Lung (tissue), 12 donors: Measurements from ENCODE around the gene PLA2G6. TPM values are rescaled to one million over a fixed set of nuclear protein-coding genes. Genes with fewer than 3 reads are reported as not detected.

Source experiments
- ATAC-seq: fragments of 200-7000 bp; cut with Tn5 transposase; one replicate; pipeline ENCODE4 v1.9.1; 2020; ENCODE audit warnings: moderate number of reproducible peaks; ENCODE audit not compliant: insufficient read depth, low FRiP score
- DNase-seq, 3 donors: peaks; one replicate each; pipeline ENCODE4 v3.0.0-alpha.2; 2013 to 2017
- H3K27ac ChIP-seq, 2 donors: one replicate each; pipeline ENCODE4 v1.5.1; 2013; ENCODE audit warnings: mild to moderate bottlenecking in 2 of 2, moderate library complexity in 2 of 2, control low read depth in 1 of 2, inconsistent platforms in 1 of 2, low read depth in 1 of 2, low read length in 1 of 2
- H3K27me3 ChIP-seq, 3 donors: one replicate each; pipeline ENCODE4 v1.5.1; 2013; ENCODE audit warnings: low read length in 2 of 3; ENCODE audit not compliant: control insufficient read depth in 3 of 3, insufficient read depth in 3 of 3
- H3K36me3 ChIP-seq, 4 donors: one replicate each; pipeline ENCODE4 v1.5.1; 2013; ENCODE audit warnings: low read length in 4 of 4, mild to moderate bottlenecking in 1 of 4, moderate library complexity in 1 of 4; ENCODE audit not compliant: control insufficient read depth in 4 of 4, insufficient read depth in 4 of 4
- H3K4me1 ChIP-seq, 5 donors: one replicate each; pipeline ENCODE4 v1.5.1; 2013; ENCODE audit warnings: low read length in 5 of 5, mild to moderate bottlenecking in 2 of 5, moderate library complexity in 1 of 5; ENCODE audit not compliant: control insufficient read depth in 5 of 5, insufficient read depth in 5 of 5
- H3K4me3 ChIP-seq: one replicate; pipeline ENCODE4 v1.5.1; 2013; ENCODE audit warnings: mild to moderate bottlenecking, control low read depth, moderate library complexity
- H3K9ac ChIP-seq, 2 donors: one replicate each; pipeline ENCODE4 v1.5.1; 2013; ENCODE audit warnings: low read length in 2 of 2, control low read depth in 1 of 2; ENCODE audit not compliant: insufficient read depth in 1 of 2
- H3K9me3 ChIP-seq, 4 donors: one replicate each; pipeline ENCODE4 v1.5.1; 2013; ENCODE audit warnings: low read length in 3 of 4, mild to moderate bottlenecking in 1 of 4, moderate library complexity in 1 of 4; ENCODE audit not compliant: control insufficient read depth in 4 of 4, insufficient read depth in 3 of 4
- whole genome bisulfite sequencing, 2 donors: extraction: QIAGEN DNeasy Blood & Tissue Kit; methylation state at CpG; one replicate each; pipeline ENCODE4 v1.1.7; 2013; 5-methylcytosine and 5-hydroxymethylcytosine counted together
- polyA plus RNA-seq, 2 donors: library from polyadenylated mRNA; stranded (reverse); fragments of 200-250 nt; gene quantifications; one replicate each; pipeline ENCODE4 v1.2.1, GENCODE V29; 2013
- total RNA-seq, 2 donors: library from RNA; depleted of rRNA in 1 of 2; stranded (reverse); fragments of >200 nt in 1 of 2; gene quantifications; one replicate each; pipeline ENCODE4 v1.2.1, GENCODE V29; 2014 to 2021
- TF ChIP-seq, protein P1 (sequence below): IDR thresholded peaks from 2 replicates; pipeline ENCODE4 v1.5.1; 2012; ENCODE audit warnings: mild to moderate bottlenecking; ENCODE audit errors: control extremely low read depth, extremely low read depth
- donor health status: control.
- donor health status: control.
- donor health status: Bipolar disorder and iron deficiency.
- donor health status: healthy.
- donor health status: DM: yes; HTN: yes; CAD: no.

Gene PLA2G6
- total and polyA plus RNA-seq, 4 donors, result 11.9 to 73.5 (median 37.3) TPM

DNA sequence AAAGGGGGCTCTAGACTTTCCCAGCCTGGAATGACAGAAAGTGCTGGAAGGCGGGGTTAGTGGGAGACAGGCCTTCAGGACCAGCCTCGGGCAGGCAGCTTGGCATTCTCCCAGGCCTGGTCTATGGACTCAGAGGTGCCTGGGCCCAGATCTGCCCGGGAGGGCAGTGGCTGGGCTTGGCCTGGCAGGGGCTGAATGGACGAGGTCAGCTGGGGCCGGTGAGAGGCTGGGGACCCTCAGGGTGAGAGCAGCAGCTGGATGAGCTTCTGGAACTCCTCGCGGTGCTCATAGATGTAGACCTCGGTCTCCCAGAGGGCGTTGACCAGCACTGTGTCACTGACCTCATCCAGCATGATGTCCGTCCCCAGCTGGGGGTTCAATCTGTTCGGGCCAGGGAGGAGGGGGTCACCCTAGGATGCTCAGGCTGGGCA is 69.7 kb downstream of the PLA2G6 start:
- ATAC-seq (no peak), DNase-seq (no peak)
- Histone ChIP-seq H3K27ac (no peak overlapping the region), H3K27me3 (no peaks in the 10 kb centered on the region), H3K4me3 (no peak overlapping the region), H3K9ac (no peak overlapping the region), H3K4me1 (peaks cover 0 to 6% (median 0%) of the 10 kb centered on the region in 5 donors), H3K9me3 (no peaks in the 10 kb centered on the region), H3K36me3 (peaks cover 0 to 11% (median 0%) of the 10 kb centered on the region in 4 donors)
- 86 to 92% methylated on average over 11 of the region's 11 CpGs for WGBS, 2 donors
- TF ChIP-seq, protein P1, sequence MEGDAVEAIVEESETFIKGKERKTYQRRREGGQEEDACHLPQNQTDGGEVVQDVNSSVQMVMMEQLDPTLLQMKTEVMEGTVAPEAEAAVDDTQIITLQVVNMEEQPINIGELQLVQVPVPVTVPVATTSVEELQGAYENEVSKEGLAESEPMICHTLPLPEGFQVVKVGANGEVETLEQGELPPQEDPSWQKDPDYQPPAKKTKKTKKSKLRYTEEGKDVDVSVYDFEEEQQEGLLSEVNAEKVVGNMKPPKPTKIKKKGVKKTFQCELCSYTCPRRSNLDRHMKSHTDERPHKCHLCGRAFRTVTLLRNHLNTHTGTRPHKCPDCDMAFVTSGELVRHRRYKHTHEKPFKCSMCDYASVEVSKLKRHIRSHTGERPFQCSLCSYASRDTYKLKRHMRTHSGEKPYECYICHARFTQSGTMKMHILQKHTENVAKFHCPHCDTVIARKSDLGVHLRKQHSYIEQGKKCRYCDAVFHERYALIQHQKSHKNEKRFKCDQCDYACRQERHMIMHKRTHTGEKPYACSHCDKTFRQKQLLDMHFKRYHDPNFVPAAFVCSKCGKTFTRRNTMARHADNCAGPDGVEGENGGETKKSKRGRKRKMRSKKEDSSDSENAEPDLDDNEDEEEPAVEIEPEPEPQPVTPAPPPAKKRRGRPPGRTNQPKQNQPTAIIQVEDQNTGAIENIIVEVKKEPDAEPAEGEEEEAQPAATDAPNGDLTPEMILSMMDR, result no peak

DNA sequence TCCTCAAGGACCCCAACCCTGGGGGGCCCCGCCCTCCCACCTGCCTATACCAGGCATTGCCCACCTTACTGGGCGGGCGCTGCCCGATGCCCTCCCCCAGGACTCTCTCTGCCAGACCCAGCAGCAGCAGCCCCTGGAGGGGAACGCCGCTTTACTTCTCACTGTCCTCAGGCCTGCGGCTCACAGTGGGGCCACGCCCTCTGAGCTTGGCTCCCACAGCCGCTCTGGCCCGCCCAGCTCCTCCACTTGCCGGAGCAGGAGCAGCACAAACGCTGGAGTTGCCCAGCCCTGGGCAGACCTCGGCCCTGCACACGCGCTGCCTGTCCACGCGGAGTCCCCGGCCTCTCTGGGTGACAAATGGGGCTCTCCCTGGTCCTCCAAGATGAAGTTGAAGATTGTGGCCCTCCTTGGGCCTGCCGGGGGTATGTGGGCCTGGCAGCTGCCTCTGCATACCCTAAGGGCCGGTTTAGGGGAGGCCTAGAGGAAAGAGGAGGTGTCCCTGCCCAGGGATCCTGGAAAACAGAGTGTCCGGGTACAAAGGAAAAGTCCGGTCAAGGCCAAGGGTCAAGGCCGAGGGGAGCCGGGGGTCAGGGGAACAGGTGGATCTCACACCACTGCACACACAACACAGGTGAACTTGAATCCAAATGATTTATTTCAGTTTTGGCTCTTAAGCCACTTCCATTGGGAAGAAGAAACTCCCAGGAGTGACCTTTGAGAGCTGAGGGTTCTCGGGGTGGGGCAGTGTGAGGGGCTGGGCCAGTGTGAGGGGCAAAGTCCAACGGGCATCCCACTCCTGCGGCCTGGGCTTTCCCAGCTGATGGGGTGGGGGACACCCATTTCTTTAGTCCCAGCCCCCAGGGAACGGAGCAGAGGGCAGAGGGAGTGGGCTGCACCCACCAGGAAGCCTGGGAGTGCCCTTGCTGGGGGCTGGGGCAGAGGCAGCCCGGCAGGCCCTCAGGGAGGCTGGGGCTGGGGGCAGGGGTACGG is 70.5 kb downstream of the PLA2G6 start:
- no peak overlapping the region for H3K4me3 ChIP-seq
- H3K27me3 ChIP-seq, result no peaks in the 10 kb centered on the region
- H3K9ac ChIP-seq, result no peak overlapping the region
- peaks cover 0 to 11% (median 0%) of the 10 kb centered on the region in 4 donors for H3K36me3 ChIP-seq
- no peak overlapping the region for H3K27ac ChIP-seq
- peak in 2 of 3 donors; percentile 20 to 42 for DNase-seq
- H3K4me1 ChIP-seq, result peaks cover 0 to 6% (median 0%) of the 10 kb centered on the region in 5 donors
- ATAC-seq, result no peak
- no peaks in the 10 kb centered on the region for H3K9me3 ChIP-seq
- TF ChIP-seq, protein P1, result no peak
- 84 to 89% methylated on average over 30 of the region's 30 CpGs for WGBS, 2 donors

GRCh38 chr22:38110008-38110862 is 71.4 kb downstream of the PLA2G6 start, which contains the start of gene BAIAP2L2:
Gene BAIAP2L2, minus strand, starts transcription at chr22:38110684. Its CDS starts 159 bp downstream, at chr22:38110525.
- DNase-seq (peak; percentile 20 to 46 (median 31)), ATAC-seq (no peak)
- no peak within 1 kb of the TSS for H3K4me3 ChIP-seq
- TF ChIP-seq, protein P1, result no peak
- WGBS, 2 donors, result 86 to 91% methylated on average over 19 of the region's 19 CpGs
- H3K27me3 ChIP-seq, result no peaks in the 10 kb centered on the region
- H3K36me3 ChIP-seq, result peaks cover 0 to 6% (median 0%) of the 10 kb centered on the region in 4 donors
- H3K27ac ChIP-seq, result no peak within 1 kb of the TSS
- H3K4me1 ChIP-seq, result peaks cover 0 to 6% (median 0%) of the 10 kb centered on the region in 5 donors
- H3K9ac ChIP-seq, result no peak within 1 kb of the TSS
- H3K9me3 ChIP-seq, result no peaks in the 10 kb centered on the region
